ENCODE results near the gene HLTF.

The HLTF gene

DNA sequence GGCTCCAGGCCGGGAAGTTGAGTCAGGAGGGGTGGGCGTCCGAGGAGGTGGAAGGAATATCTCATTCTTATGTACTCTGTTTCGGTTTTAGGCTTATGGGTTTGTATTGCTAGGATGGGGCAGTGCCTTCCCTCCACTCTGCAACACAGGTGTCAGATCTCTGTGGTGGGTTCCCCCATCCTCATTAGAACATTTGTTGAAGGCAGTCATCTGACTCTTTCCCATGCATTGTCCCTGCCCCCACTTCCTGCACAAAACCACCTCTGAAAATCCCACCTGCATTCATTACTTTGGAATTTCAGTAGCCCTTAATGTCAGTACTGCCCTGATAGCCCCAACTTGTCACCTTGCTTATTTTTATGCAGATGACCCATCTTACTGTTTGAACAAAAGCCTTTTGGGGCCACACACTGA is 65.5 kb downstream of the HLTF start:
- no peak overlapping the region for H3K4me3 ChIP-seq (replicated peaks; ENCODE audit: low read depth, low read length)
- TF ChIP-seq, protein P1, sequence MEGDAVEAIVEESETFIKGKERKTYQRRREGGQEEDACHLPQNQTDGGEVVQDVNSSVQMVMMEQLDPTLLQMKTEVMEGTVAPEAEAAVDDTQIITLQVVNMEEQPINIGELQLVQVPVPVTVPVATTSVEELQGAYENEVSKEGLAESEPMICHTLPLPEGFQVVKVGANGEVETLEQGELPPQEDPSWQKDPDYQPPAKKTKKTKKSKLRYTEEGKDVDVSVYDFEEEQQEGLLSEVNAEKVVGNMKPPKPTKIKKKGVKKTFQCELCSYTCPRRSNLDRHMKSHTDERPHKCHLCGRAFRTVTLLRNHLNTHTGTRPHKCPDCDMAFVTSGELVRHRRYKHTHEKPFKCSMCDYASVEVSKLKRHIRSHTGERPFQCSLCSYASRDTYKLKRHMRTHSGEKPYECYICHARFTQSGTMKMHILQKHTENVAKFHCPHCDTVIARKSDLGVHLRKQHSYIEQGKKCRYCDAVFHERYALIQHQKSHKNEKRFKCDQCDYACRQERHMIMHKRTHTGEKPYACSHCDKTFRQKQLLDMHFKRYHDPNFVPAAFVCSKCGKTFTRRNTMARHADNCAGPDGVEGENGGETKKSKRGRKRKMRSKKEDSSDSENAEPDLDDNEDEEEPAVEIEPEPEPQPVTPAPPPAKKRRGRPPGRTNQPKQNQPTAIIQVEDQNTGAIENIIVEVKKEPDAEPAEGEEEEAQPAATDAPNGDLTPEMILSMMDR (IDR thresholded peaks at IDR 0.05; ENCODE audit: low read length, missing control alignments) = no peak
- DNase-seq (ENCODE audit: low read depth) = no peak

DNA sequence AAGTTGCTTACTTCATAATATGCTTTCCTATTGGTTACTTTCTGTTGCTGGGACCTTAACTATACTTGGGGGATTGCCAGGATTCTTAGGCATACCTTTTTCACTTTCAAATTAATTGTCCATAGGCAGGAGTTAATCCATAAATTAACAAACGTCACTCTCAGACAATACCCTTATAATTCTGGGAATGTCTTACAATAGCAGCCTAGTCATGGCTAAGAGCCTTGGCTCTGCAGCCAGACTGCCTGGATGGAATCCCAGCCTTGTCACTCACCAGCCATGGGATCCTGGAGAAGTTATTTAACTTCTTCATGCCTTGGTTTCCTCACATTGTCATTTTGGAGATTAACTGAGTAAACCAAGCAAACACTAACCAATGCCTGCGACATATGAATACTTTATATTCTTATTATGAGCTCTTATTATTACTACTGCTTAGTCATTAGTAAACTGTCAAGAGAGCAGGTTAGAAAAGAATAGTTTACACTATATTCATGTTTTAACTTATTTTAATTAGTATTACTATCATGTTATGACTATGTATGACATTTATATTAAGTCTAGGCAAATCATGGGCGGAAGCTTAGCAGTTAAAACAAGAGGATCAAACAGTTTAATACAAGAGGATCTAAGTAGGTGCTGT is 66.0 kb downstream of the HLTF start:
- peak; percentile 68 for DNase-seq (ENCODE audit: low read depth)
- TF ChIP-seq, protein P1 (IDR thresholded peaks at IDR 0.05; ENCODE audit: low read length, missing control alignments) = no peak
- H3K4me3 ChIP-seq (replicated peaks; ENCODE audit: low read depth, low read length) = no peak overlapping the region

DNA sequence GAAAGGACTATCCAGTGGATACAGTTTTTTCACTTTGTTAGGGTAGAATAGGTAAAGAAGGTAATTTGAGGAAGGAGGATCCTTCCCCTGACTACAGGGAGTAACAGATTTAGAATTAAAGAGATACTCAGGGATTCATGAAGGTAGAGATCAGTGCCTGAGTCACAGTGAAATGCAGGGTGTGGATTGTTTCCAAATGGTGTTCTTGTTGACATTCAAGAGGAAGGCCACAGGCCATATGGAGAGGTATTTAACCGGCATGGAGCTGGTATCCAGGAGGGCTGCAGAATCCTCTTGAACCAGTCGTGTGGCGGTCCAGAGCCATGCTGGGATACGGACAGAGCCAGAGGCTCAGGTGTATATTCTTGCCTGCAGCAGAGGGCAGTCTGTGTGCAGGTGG is 66.8 kb downstream of the HLTF start:
- H3K4me3 ChIP-seq (replicated peaks; ENCODE audit: low read depth, low read length) = no peak overlapping the region
- no peak for DNase-seq (ENCODE audit: low read depth)
- TF ChIP-seq, protein P1 (IDR thresholded peaks at IDR 0.05; ENCODE audit: low read length, missing control alignments) = no peak

DNA sequence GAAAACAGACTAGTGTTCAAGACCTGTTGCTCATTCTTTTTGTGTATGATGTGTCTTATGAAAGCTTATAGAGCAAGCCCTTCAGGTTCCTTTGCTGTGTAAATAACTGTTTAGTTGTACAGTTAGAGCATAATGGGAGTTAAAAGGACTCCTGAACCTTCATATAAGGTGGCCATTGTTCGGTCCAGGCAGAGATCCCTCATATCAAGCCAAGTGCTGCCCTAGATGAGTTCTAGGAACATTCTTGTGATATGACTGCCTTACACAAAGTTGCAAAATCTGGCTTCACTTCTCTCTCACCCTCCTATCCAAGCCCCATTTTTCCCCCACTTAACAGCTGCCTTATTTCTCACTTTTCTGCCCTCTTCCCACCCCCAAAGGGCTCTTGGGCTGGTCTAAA is 68.1 kb downstream of the HLTF start:
- H3K4me3 ChIP-seq (replicated peaks; ENCODE audit: low read depth, low read length) = no peak overlapping the region
- TF ChIP-seq, protein P1 (IDR thresholded peaks at IDR 0.05; ENCODE audit: low read length, missing control alignments) = no peak
- peak; percentile 66 for DNase-seq (ENCODE audit: low read depth)

DNA sequence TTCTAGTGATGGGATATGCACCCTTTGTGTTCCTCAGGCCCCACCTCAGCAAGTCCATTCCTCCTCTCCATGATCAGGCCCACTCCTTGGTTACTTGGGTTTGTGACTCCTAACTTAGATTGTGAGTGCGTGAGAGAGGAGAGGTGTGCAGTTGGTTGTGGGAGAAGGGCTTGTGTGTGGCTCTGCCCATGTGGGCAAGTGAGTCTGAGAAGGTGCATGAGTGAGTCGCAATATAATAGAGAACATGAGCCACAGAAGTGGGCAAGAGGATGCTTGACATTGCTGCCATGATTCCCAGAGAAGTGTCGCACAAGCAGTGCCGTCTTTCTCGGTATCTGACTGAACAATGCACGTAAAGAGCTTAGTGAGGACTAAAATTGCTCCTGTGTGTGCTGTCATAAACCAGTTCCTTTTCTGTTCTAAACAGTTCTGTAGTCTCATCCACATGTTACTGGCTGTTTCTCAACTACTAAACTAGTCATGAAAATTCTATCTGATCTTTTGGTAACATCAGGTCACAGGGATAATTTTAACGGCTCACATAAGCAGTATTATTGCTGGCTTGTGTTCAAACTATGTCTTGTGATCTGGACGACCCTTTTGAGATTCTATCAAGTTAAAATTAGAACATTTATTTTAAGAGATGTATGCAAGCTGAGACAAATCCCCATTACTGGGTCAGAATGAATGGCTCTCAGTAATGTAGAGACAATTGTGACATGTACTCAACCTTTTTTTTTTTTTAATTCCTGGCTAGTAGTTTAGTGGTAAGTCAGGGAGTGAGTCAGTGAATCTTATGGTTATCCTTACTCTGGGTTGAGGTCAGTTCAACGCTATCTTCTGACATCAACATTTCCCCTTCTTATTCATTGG is 69.4 kb downstream of the HLTF start:
- DNase-seq (ENCODE audit: low read depth) = peak; percentile 81
- TF ChIP-seq, protein P1 (IDR thresholded peaks at IDR 0.05; ENCODE audit: low read length, missing control alignments) = no peak
- no peak overlapping the region for H3K4me3 ChIP-seq (replicated peaks; ENCODE audit: low read depth, low read length)

DNA sequence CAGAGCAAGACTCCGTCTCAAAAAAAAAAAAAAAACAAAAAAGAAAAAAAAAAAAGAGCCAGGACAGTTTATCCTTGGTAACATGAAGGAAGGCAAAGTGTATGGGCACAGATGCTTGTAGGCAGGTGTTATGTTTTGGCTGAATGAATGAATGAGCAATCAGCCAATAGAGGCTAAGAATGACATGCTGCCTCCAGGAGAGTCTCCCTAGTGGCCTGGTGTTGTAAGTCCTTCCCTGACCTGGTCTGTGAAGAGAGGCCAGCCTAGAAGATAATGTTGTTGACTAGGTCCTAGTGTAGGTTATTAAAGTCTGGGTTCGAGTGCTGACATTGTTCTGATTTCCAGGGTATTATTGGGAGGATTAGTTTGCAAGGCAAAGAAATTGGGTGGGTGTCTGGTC is 70.1 kb downstream of the HLTF start:
- no peak overlapping the region for H3K4me3 ChIP-seq (replicated peaks; ENCODE audit: low read depth, low read length)
- no peak for DNase-seq (ENCODE audit: low read depth)
- TF ChIP-seq, protein P1 (IDR thresholded peaks at IDR 0.05; ENCODE audit: low read length, missing control alignments) = no peak

Data from fibroblast of pulmonary artery (primary cell).